ENCODE measurements around the gene SLX4IP. TPM values are rescaled to one million over a fixed set of nuclear protein-coding genes. Genes with fewer than 3 reads are reported as not detected.

The SLX4IP gene
- total and polyA plus RNA-seq, 2 donors (not counting 3 experiments of a cell fraction or from before 2014, with no cell fraction given): 1.9 to 4.5 TPM

DNA sequence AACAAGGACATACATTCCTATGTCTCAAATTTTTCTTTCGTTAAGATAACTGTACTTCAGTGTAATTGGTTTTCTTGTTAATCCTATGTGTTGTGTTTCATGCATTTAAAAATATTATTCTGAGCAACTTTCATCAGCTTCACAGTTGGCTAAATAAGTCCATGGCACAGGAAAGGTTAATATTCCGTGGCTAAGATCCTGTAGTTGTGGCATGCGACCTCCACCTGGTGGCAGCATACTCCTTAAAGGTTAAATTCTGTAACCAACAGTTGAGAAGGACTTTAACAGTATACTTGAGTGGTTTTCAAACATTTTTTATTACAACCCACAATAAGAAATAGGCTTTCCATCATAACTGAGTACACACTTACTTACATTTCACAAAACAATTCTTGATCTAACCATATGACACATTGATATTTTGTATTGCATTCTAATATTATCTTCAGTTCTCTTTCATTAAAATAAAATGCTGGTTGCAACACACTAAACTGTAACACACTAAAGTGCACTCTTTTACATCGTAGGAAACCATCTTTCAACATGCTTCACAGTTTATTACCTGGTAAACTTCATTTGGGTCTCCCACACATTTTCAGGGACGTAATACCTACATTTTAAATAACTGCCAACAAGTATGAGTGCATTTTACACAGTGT, 118.3 kb downstream of the SLX4IP start:
- POLR2A ChIA-PET: no interaction called here
- H4K20me1 ChIP-seq (replicated peaks; ENCODE audit: control insufficient read depth, extremely low read depth, insufficient read depth, low read length): no peaks in the 10 kb centered on the region
- no peak overlapping the region for H3K9ac ChIP-seq (replicated peaks; ENCODE audit: extremely low read depth, insufficient read depth, low read length)
- H3K79me2 ChIP-seq (ENCODE audit: control insufficient read depth, insufficient read depth, low read length): no peaks in the 10 kb centered on the region
- no peak overlapping the region for H3K4me2 ChIP-seq (ENCODE audit: insufficient read depth, low read length)
- no TSS peak for BruUV-seq (replicated peaks)
- H3K27me3 ChIP-seq (ENCODE audit: control insufficient read depth in 2 of 2, insufficient read depth in 2 of 2, low read length in 2 of 2): no peaks in the 10 kb centered on the region
- peaks cover 15% of the 10 kb centered on the region for H3K4me1 ChIP-seq (ENCODE audit: control insufficient read depth, extremely low read depth, insufficient read depth, low read length)
- no peaks in the 10 kb centered on the region for H3K9me3 ChIP-seq (replicated peaks; ENCODE audit: control insufficient read depth, insufficient read depth, low read length)
- peak; percentile 56 for FAIRE-seq
- TF ChIP-seq CTCF (IDR thresholded peaks at IDR 0.05; ENCODE audit: extremely low read depth in 1 of 2, insufficient read depth in 1 of 2, low read depth in 1 of 2, low read length in 2 of 2): peak; percentile 64 to 70
- no peak for TF ChIP-seq EZH2 (IDR thresholded peaks at IDR 0.05; ENCODE audit: borderline replicate concordance, low read depth, low read length, severe bottlenecking)
- no peak for TF ChIP-seq POLR2A (IDR thresholded peaks at IDR 0.05; ENCODE audit: low read depth, low read length)
- TF ChIP-seq GATA2 (IDR thresholded peaks at IDR 0.05; ENCODE audit: insufficient read depth, insufficient read length, low read depth, low read length): no peak
- intact Hi-C loops (cut with micrococcal nuclease) (loop anchor here (1.0 to 10.0 kb wide), 10 partner anchors 118 to 991 kb away; no protein-coding TSS in a partner anchor), dilution Hi-C loops (cut with MboI; ENCODE audit: extremely low pct_ligation_motif_present, low sequenced_read_pairs) (no loop called here)
- H3K36me3 ChIP-seq (ENCODE audit: control insufficient read depth in 2 of 2, extremely low read depth in 1 of 2, insufficient read depth in 2 of 2, low read length in 2 of 2): no peaks in the 10 kb centered on the region
- CTCF ChIA-PET: interaction anchor here (0.6 to 4.1 kb wide), 36 partner anchors 10 to 993 kb away, joined by 3 to 26 read pairs (median 4); partner anchors contain the start of genes MKKS and SLX4IP
- peak; percentile 84 for DNase-seq (ENCODE audit: low read depth, low spot score)
- no peak overlapping the region for H3K4me3 ChIP-seq (replicated peaks in 1 of 3; ENCODE audit: insufficient read depth in 1 of 3, low read depth in 1 of 3, low read length in 3 of 3)
- no peak overlapping the region for H3K27ac ChIP-seq (ENCODE audit: insufficient read depth, low read depth, low read length)
- no peaks in the 10 kb centered on the region for H3K9me1 ChIP-seq (replicated peaks; ENCODE audit: control insufficient read depth, extremely low read depth, insufficient read depth, low read length)
- no peak overlapping the region for H2AFZ ChIP-seq (ENCODE audit: low read depth, low read length)

- Histone ChIP-seq H3K4me1 (ENCODE audit: control insufficient read depth, extremely low read depth, insufficient read depth, low read length) (peaks cover 17% of the 10 kb centered on the region), H3K9ac (replicated peaks; ENCODE audit: extremely low read depth, insufficient read depth, low read length) (no peak overlapping the region), H3K9me1 (replicated peaks; ENCODE audit: control insufficient read depth, extremely low read depth, insufficient read depth, low read length) (no peaks in the 10 kb centered on the region), H3K4me3 (replicated peaks in 1 of 3; ENCODE audit: insufficient read depth in 1 of 3, low read depth in 1 of 3, low read length in 3 of 3) (no peak overlapping the region), H3K79me2 (ENCODE audit: control insufficient read depth, insufficient read depth, low read length) (no peaks in the 10 kb centered on the region), H3K27me3 (ENCODE audit: control insufficient read depth in 2 of 2, insufficient read depth in 2 of 2, low read length in 2 of 2) (no peaks in the 10 kb centered on the region), H3K9me3 (replicated peaks; ENCODE audit: control insufficient read depth, insufficient read depth, low read length) (no peaks in the 10 kb centered on the region), H4K20me1 (replicated peaks; ENCODE audit: control insufficient read depth, extremely low read depth, insufficient read depth, low read length) (no peaks in the 10 kb centered on the region), H3K27ac (ENCODE audit: insufficient read depth, low read depth, low read length) (no peak overlapping the region), H3K36me3 (ENCODE audit: control insufficient read depth in 2 of 2, extremely low read depth in 1 of 2, insufficient read depth in 2 of 2, low read length in 2 of 2) (no peaks in the 10 kb centered on the region), H3K4me2 (ENCODE audit: insufficient read depth, low read length) (no peak overlapping the region), H2AFZ (ENCODE audit: low read depth, low read length) (no peak overlapping the region)
- no TSS peak for BruUV-seq (replicated peaks)
- ChIA-PET CTCF (no interaction called here), POLR2A (no interaction called here)
- dilution Hi-C loops (cut with MboI; ENCODE audit: extremely low pct_ligation_motif_present, low sequenced_read_pairs): no loop called here
- TF ChIP-seq MAX (IDR thresholded peaks at IDR 0.05; ENCODE audit: insufficient read depth, insufficient read length) (no peak), FOS (IDR thresholded peaks at IDR 0.05; ENCODE audit: borderline replicate concordance, insufficient read depth, low read length) (no peak), CTCF (IDR thresholded peaks at IDR 0.05; ENCODE audit: extremely low read depth in 1 of 2, insufficient read depth in 1 of 2, low read depth in 1 of 2, low read length in 2 of 2) (no peak), POLR2AphosphoS5 (IDR thresholded peaks at IDR 0.05; ENCODE audit: insufficient read depth, low read depth, low read length) (no peak), POLR2A (IDR thresholded peaks at IDR 0.05; ENCODE audit: low read depth, low read length) (no peak), EZH2 (IDR thresholded peaks at IDR 0.05; ENCODE audit: borderline replicate concordance, low read depth, low read length, severe bottlenecking) (no peak), JUN (IDR thresholded peaks at IDR 0.05; ENCODE audit: borderline replicate concordance, insufficient read depth, insufficient read length, low read depth) (no peak), GATA2 (IDR thresholded peaks at IDR 0.05; ENCODE audit: insufficient read depth, insufficient read length, low read depth, low read length) (no peak), MYC (IDR thresholded peaks at IDR 0.05; ENCODE audit: low read depth, low read length) (no peak)
- DNase-seq (ENCODE audit: low read depth, low spot score): no peak
- FAIRE-seq: no peak
- intact Hi-C loops (cut with micrococcal nuclease): loop anchor here (10.0 kb wide), 4 partner anchors 211 to 939 kb away; no protein-coding TSS in a partner anchor
These were observed 119.2 kb downstream of the SLX4IP start for GRCh38 chr20:10554285-10554684.
